ENCODE measurements around the gene ZDHHC7. TPM values are rescaled to one million over a fixed set of nuclear protein-coding genes. Genes with fewer than 3 reads are reported as not detected.

The ZDHHC7 gene
- polyA plus RNA-seq, 2 of the 4 experiments (the other 2 are of a cell fraction), result 42.3 to 58.0 TPM

- POLR2A ChIA-PET, result no interaction called here
- TF ChIP-seq MYC (IDR thresholded peaks at IDR 0.05; ENCODE audit: borderline replicate concordance, low read length), result no peak
- no peak for TF ChIP-seq FOXS1 (CRISPR knock-in tag; IDR thresholded peaks at IDR 0.05)
- no peak overlapping the region for H3K27ac ChIP-seq
These were observed 36.6 kb upstream of the ZDHHC7 start for GRCh38 chr16:85047867-85048455.

GRCh38 chr16:85046931-85047866 is 35.9 kb upstream of the ZDHHC7 start:
- no peak overlapping the region for H3K4me3 ChIP-seq
- FAIRE-seq (no peak), ATAC-seq (no peak; a peak in 1 of 6 replicates), DNase-seq (ENCODE audit: low read depth in 1 of 2, low spot score in 1 of 2) (no peak)
- no peaks in the 10 kb centered on the region for H3K4me1 ChIP-seq
- CTCF ChIA-PET, result interaction anchor here (0.6 to 2.3 kb wide), 7 partner anchors 9 to 95 kb away, joined by 3 to 7 read pairs (median 3); no protein-coding TSS in a partner anchor
- TF ChIP-seq FOSL2 (IDR thresholded peaks at IDR 0.05), result no peak
- TF ChIP-seq FOSL2 (CRISPR knock-in tag; IDR thresholded peaks at IDR 0.05), result no peak
- TF ChIP-seq E2F6 (IDR thresholded peaks at IDR 0.05; ENCODE audit: borderline replicate concordance, low read depth), result no peak
- TF ChIP-seq SREBF2 (IDR thresholded peaks at IDR 0.05), result no peak
- no peak for TF ChIP-seq TFCP2L1 (CRISPR knock-in tag; IDR thresholded peaks at IDR 0.05)
- TF ChIP-seq BCL3 (IDR thresholded peaks at IDR 0.05), result no peak
- TF ChIP-seq FOSB (CRISPR knock-in tag; IDR thresholded peaks at IDR 0.05), result no peak
- TF ChIP-seq PHF8 (IDR thresholded peaks at IDR 0.05; ENCODE audit: borderline replicate concordance, low read depth), result no peak
- no peak for TF ChIP-seq CBX2 (IDR thresholded peaks at IDR 0.05; ENCODE audit: borderline replicate concordance, low read depth)
- TF ChIP-seq PBX3 (IDR thresholded peaks at IDR 0.05), result no peak
- TF ChIP-seq CHD4 (IDR thresholded peaks at IDR 0.05; ENCODE audit: borderline replicate concordance), result no peak
- TF ChIP-seq BHLHE40 (IDR thresholded peaks at IDR 0.05; ENCODE audit: low read depth, low read length), result no peak
- no peak for TF ChIP-seq POLR2A (IDR thresholded peaks at IDR 0.05; ENCODE audit: low read length)
- TF ChIP-seq, protein P1, sequence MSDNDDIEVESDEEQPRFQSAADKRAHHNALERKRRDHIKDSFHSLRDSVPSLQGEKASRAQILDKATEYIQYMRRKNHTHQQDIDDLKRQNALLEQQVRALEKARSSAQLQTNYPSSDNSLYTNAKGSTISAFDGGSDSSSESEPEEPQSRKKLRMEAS (IDR thresholded peaks at IDR 0.05), result no peak
- no peak for TF ChIP-seq GATA3 (IDR thresholded peaks at IDR 0.05; ENCODE audit: borderline replicate concordance)
- no peak for TF ChIP-seq HOXB5 (CRISPR knock-in tag; IDR thresholded peaks at IDR 0.05)
- no peak for TF ChIP-seq TP53 (CRISPR knock-in tag; IDR thresholded peaks at IDR 0.05)
- TF ChIP-seq KDM1A (IDR thresholded peaks at IDR 0.05; ENCODE audit: low read depth), result no peak
- no peak overlapping the region for H3K4me2 ChIP-seq
- WGBS (ENCODE audit: missing lambda C conversion rate), result 75% methylated on average over 20 of the region's 20 CpGs
- no peak overlapping the region for H3K27ac ChIP-seq
- POLR2A ChIA-PET, result no interaction called here
- no peaks in the 10 kb centered on the region for H3K9me3 ChIP-seq

More at GRCh38 chr16:85047867-85048455, 36.6 kb upstream of the ZDHHC7 start:
- Histone ChIP-seq H3K4me2 (no peak overlapping the region), H3K4me3 (no peak overlapping the region), H3K4me1 (no peaks in the 10 kb centered on the region), H3K9me3 (no peaks in the 10 kb centered on the region)
- ATAC-seq, result no peak
- no peak for DNase-seq (ENCODE audit: low read depth in 1 of 2, low spot score in 1 of 2)
- no peak for FAIRE-seq
- CTCF ChIA-PET, result interaction anchor here (0.6 to 1.8 kb wide), 6 partner anchors 11 to 301 kb away, joined by 3 to 8 read pairs (median 4); no protein-coding TSS in a partner anchor
- WGBS (ENCODE audit: missing lambda C conversion rate), result 74% methylated on average over 11 of the region's 11 CpGs
